ENCODE results near the gene TNNT1. TPM values are rescaled to one million over a fixed set of nuclear protein-coding genes. Genes with fewer than 3 reads are reported as not detected.

Gene TNNT1
- total RNA-seq, 1 experiment from 2014 or later = 188 TPM

- Histone ChIP-seq H3K27ac (ENCODE audit: low read depth, low read length) (peak overlapping the region; percentile 28; the same call in 1 of the 2 replicates), H3K9ac (ENCODE audit: low read length) (no peak overlapping the region), H3K27me3 (ENCODE audit: insufficient read depth, low read length) (no peaks in the 10 kb centered on the region), H2AFZ (ENCODE audit: low read depth, low read length, poor library complexity, severe bottlenecking) (no peak overlapping the region), H3K9me2 (ENCODE audit: insufficient read depth) (no peaks in the 10 kb centered on the region), H3K79me2 (ENCODE audit: insufficient read depth, low read length) (no peaks in the 10 kb centered on the region), H3K4me3 (replicated peaks in 1 of 2; ENCODE audit: low read depth in 1 of 2, low read length in 2 of 2) (no peak overlapping the region), H3K4me2 (ENCODE audit: low read length) (no peak overlapping the region), H4K20me1 (ENCODE audit: insufficient read depth) (no peaks in the 10 kb centered on the region), H3K36me3 (ENCODE audit: control insufficient read depth in 1 of 2, insufficient read depth in 2 of 2, low read length in 2 of 2) (peaks cover 0 to 11% of the 10 kb centered on the region in 2 experiments; a peak in 2 of 4 replicates), H3K4me1 (ENCODE audit: control insufficient read depth in 1 of 2, insufficient read depth in 2 of 2, low read length in 2 of 2) (peaks cover 0 to 3% of the 10 kb centered on the region in 2 experiments; a peak in 1 of 4 replicates), H3K9me3 (ENCODE audit: control insufficient read depth in 1 of 2, insufficient read depth in 1 of 2, low read depth in 1 of 2, low read length in 2 of 2) (no peaks in the 10 kb centered on the region)
- TF ChIP-seq POLR2A (IDR thresholded peaks at IDR 0.05; ENCODE audit: borderline replicate concordance, extremely low read depth, insufficient read depth, insufficient read length) (no peak), MAX (IDR thresholded peaks at IDR 0.05) (no peak), CBX3 (IDR thresholded peaks at IDR 0.05; ENCODE audit: low read depth) (no peak), REST (IDR thresholded peaks at IDR 0.05; ENCODE audit: low read depth) (no peak), EZH2phosphoT487 (IDR thresholded peaks at IDR 0.05; ENCODE audit: borderline replicate concordance) (no peak)
- ATAC-seq (no peak), DNase-seq (ENCODE audit: low read depth, low spot score) (no peak)
- ChIA-PET RAD21 (ENCODE audit: low non-redundant PET in 1 of 2, low total read pairs in 2 of 2, uncharacterized antibody in 2 of 2, unreplicated experiment in 2 of 2) (no interaction called here), POLR2A (no interaction called here), CTCF (interaction anchor here (0.6 to 2.1 kb wide), 7 partner anchors 8 to 545 kb away, joined by 3 to 14 read pairs (median 4); partner anchors contain the start of gene SHISA7)
- no TSS peak for BruUV-seq (replicated peaks)
- intact Hi-C loops (cut with micrococcal nuclease) = loop anchor here (1.0 kb wide), 1 partner anchor 330 kb away; no protein-coding TSS in a partner anchor
These were observed 61.0 kb downstream of the TNNT1 start for GRCh38 chr19:55088021-55088451.

DNA sequence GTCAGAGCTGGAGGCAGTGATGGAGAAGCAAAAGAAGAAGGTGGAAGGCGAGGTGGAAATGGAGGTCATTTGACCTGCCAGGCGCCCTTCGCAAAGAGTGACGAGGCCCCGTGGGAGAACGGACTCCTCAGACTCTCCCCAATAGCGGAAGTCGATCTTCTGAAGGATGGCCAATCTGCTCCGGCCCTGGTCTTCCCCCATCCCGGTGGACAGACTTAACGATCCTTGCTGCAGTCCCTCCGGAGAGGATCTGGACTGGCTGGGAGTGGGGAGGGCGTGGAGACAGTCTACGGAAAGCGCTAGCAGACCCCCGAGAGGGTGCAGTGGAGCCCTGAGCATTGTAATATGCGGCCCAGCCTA lies 61.5 kb downstream of the TNNT1 start:
- BruUV-seq (replicated peaks) = no TSS peak
- H3K4me2 ChIP-seq (ENCODE audit: low read length) = no peak overlapping the region

More for the DNA sequence above, 61.5 kb downstream of the TNNT1 start:
- Histone ChIP-seq H3K79me2 (ENCODE audit: insufficient read depth, low read length) (no peaks in the 10 kb centered on the region), H4K20me1 (ENCODE audit: insufficient read depth) (no peaks in the 10 kb centered on the region), H3K9me3 (ENCODE audit: control insufficient read depth in 1 of 2, insufficient read depth in 1 of 2, low read depth in 1 of 2, low read length in 2 of 2) (no peaks in the 10 kb centered on the region), H3K9ac (ENCODE audit: low read length) (no peak overlapping the region), H3K4me3 (replicated peaks in 1 of 2; ENCODE audit: low read depth in 1 of 2, low read length in 2 of 2) (no peak overlapping the region), H3K9me2 (ENCODE audit: insufficient read depth) (no peaks in the 10 kb centered on the region), H3K27me3 (ENCODE audit: insufficient read depth, low read length) (no peaks in the 10 kb centered on the region), H2AFZ (ENCODE audit: low read depth, low read length, poor library complexity, severe bottlenecking) (no peak overlapping the region), H3K36me3 (ENCODE audit: control insufficient read depth in 1 of 2, insufficient read depth in 2 of 2, low read length in 2 of 2) (peaks cover 0 to 11% of the 10 kb centered on the region in 2 experiments; a peak in 2 of 4 replicates), H3K4me1 (ENCODE audit: control insufficient read depth in 1 of 2, insufficient read depth in 2 of 2, low read length in 2 of 2) (peaks cover 0 to 3% of the 10 kb centered on the region in 2 experiments; a peak in 1 of 4 replicates), H3K27ac (ENCODE audit: low read depth, low read length) (no peak overlapping the region)
- RAD21 ChIA-PET (ENCODE audit: low non-redundant PET in 1 of 2, low total read pairs in 2 of 2, uncharacterized antibody in 2 of 2, unreplicated experiment in 2 of 2) = no interaction called here
- no peak for DNase-seq (ENCODE audit: low read depth, low spot score)
- CTCF ChIA-PET = interaction anchor here (0.9 to 2.1 kb wide), 4 partner anchors 7 to 545 kb away, joined by 3 to 14 read pairs (median 4); no protein-coding TSS in a partner anchor
- POLR2A ChIA-PET = no interaction called here
- TF ChIP-seq RAD21 (IDR thresholded peaks at IDR 0.05; ENCODE audit: low read depth) (no peak), ZFX (IDR thresholded peaks at IDR 0.05) (no peak), POLR2A (IDR thresholded peaks at IDR 0.05; ENCODE audit: borderline replicate concordance, extremely low read depth, insufficient read depth, insufficient read length) (no peak), ELF1 (IDR thresholded peaks at IDR 0.05; ENCODE audit: borderline replicate concordance, low read depth) (no peak), TCF7L2 (IDR thresholded peaks at IDR 0.05; ENCODE audit: borderline replicate concordance, extremely low read depth, insufficient read depth, insufficient read length) (no peak), CEBPB (IDR thresholded peaks at IDR 0.05; ENCODE audit: low read depth) (no peak), YY1 (IDR thresholded peaks at IDR 0.05; ENCODE audit: extremely low read depth, insufficient replicate concordance, low read depth, low read length) (no peak), EGR1 (IDR thresholded peaks at IDR 0.05; ENCODE audit: low read depth) (no peak)
- intact Hi-C loops (cut with micrococcal nuclease) = no loop called here
- ATAC-seq = no peak
